ENCODE data around the gene ZBTB7C.

ZBTB7C gene

GRCh38 chr18:48244530-48244929 is 164.7 kb downstream of the ZBTB7C start:
- H3K27me3 ChIP-seq (ENCODE audit: control insufficient read depth, insufficient read depth, low read length), result no peaks in the 10 kb centered on the region
- H3K36me3 ChIP-seq (ENCODE audit: control insufficient read depth, insufficient read depth, low read length), result no peaks in the 10 kb centered on the region
- H3K4me3 ChIP-seq (ENCODE audit: low read depth, low read length), result no peak overlapping the region
- H3K9me3 ChIP-seq (ENCODE audit: control insufficient read depth, low read length), result no peaks in the 10 kb centered on the region
- H3K4me2 ChIP-seq (ENCODE audit: low read length), result no peak overlapping the region
- H3K79me2 ChIP-seq, result no peaks in the 10 kb centered on the region
- H3K27ac ChIP-seq, result no peak overlapping the region
- no peak overlapping the region for H3K9ac ChIP-seq
- H3K4me1 ChIP-seq, result no peaks in the 10 kb centered on the region
- H2AFZ ChIP-seq, result no peak overlapping the region
- TF ChIP-seq CTCF (IDR thresholded peaks at IDR 0.05), result no peak

- H3K4me1 ChIP-seq, result no peaks in the 10 kb centered on the region
- no peak overlapping the region for H3K4me3 ChIP-seq (ENCODE audit: low read depth, low read length)
- no peak overlapping the region for H3K4me2 ChIP-seq (ENCODE audit: low read length)
- H3K9me3 ChIP-seq (ENCODE audit: control insufficient read depth, low read length), result no peaks in the 10 kb centered on the region
- H3K79me2 ChIP-seq, result no peaks in the 10 kb centered on the region
- H3K9ac ChIP-seq, result no peak overlapping the region
- TF ChIP-seq CTCF (IDR thresholded peaks at IDR 0.05), result no peak
- H3K27me3 ChIP-seq (ENCODE audit: control insufficient read depth, insufficient read depth, low read length), result no peaks in the 10 kb centered on the region
- H3K27ac ChIP-seq, result no peak overlapping the region
- no peaks in the 10 kb centered on the region for H3K36me3 ChIP-seq (ENCODE audit: control insufficient read depth, insufficient read depth, low read length)
- no peak overlapping the region for H2AFZ ChIP-seq
These were observed 170.5 kb downstream of the ZBTB7C start for GRCh38 chr18:48238636-48239035.

GRCh38 chr18:48238206-48238605 is 171.0 kb downstream of the ZBTB7C start:
- Histone ChIP-seq H3K9ac (no peak overlapping the region), H3K36me3 (ENCODE audit: control insufficient read depth, insufficient read depth, low read length) (no peaks in the 10 kb centered on the region), H3K4me3 (ENCODE audit: low read depth, low read length) (no peak overlapping the region), H3K4me2 (ENCODE audit: low read length) (no peak overlapping the region), H2AFZ (no peak overlapping the region), H3K4me1 (no peaks in the 10 kb centered on the region), H3K79me2 (no peaks in the 10 kb centered on the region), H3K9me3 (ENCODE audit: control insufficient read depth, low read length) (no peaks in the 10 kb centered on the region), H3K27ac (no peak overlapping the region), H3K27me3 (ENCODE audit: control insufficient read depth, insufficient read depth, low read length) (no peaks in the 10 kb centered on the region)
- no peak for TF ChIP-seq CTCF (IDR thresholded peaks at IDR 0.05)

- Histone ChIP-seq H3K4me3 (ENCODE audit: low read depth, low read length) (no peak overlapping the region), H3K27ac (no peak overlapping the region), H3K9me3 (ENCODE audit: control insufficient read depth, low read length) (no peaks in the 10 kb centered on the region), H3K4me1 (no peaks in the 10 kb centered on the region), H2AFZ (no peak overlapping the region), H3K36me3 (ENCODE audit: control insufficient read depth, insufficient read depth, low read length) (no peaks in the 10 kb centered on the region), H3K9ac (no peak overlapping the region), H3K27me3 (ENCODE audit: control insufficient read depth, insufficient read depth, low read length) (no peaks in the 10 kb centered on the region), H3K4me2 (ENCODE audit: low read length) (no peak overlapping the region), H3K79me2 (no peaks in the 10 kb centered on the region)
- no peak for TF ChIP-seq CTCF (IDR thresholded peaks at IDR 0.05)
These were observed 172.4 kb downstream of the ZBTB7C start for GRCh38 chr18:48236822-48237221.

GRCh38 chr18:48230467-48231113 is 178.6 kb downstream of the ZBTB7C start:
- peaks cover 3% of the 10 kb centered on the region for H3K4me1 ChIP-seq
- no peak overlapping the region for H3K27ac ChIP-seq
- no peaks in the 10 kb centered on the region for H3K36me3 ChIP-seq (ENCODE audit: control insufficient read depth, insufficient read depth, low read length)
- H3K27me3 ChIP-seq (ENCODE audit: control insufficient read depth, insufficient read depth, low read length), result no peaks in the 10 kb centered on the region
- H3K79me2 ChIP-seq, result no peaks in the 10 kb centered on the region
- no peak overlapping the region for H3K4me3 ChIP-seq (ENCODE audit: low read depth, low read length)
- TF ChIP-seq CTCF (IDR thresholded peaks at IDR 0.05), result peak; percentile 71
- H3K4me2 ChIP-seq (ENCODE audit: low read length), result no peak overlapping the region
- H2AFZ ChIP-seq, result peak overlapping the region; percentile 68
- no peak overlapping the region for H3K9ac ChIP-seq
- H3K9me3 ChIP-seq (ENCODE audit: control insufficient read depth, low read length), result no peaks in the 10 kb centered on the region
